ENCODE results near the gene TBC1D22A. TPM values are rescaled to one million over a fixed set of nuclear protein-coding genes. Genes with fewer than 3 reads are reported as not detected.

Gene TBC1D22A
- total RNA-seq, 1 donor from 2014 or later, result 34.1 TPM

DNA sequence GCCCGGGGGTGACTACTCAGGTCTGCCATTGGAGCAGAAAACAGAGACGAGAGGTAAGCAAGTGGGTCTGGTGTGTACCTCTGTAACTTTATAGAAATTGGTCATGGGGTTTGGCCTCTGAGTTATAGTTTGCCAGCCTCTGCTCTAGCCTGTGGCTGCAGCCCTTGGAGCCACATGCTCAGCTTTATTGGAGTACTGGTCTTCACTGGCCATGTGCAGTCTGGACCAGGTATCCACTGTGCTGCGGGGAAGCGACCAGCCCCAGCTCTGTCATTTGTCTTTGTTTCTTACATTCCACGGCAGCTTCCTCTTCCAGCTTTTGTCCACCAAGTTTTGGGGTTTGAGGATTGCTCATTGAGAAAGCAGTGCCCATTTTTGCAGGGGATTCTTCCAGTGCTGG lies 453.4 kb downstream of the TBC1D22A start:
- no peaks in the 10 kb centered on the region for H3K36me3 ChIP-seq
- H3K27ac ChIP-seq, result no peak overlapping the region
- no peak for DNase-seq
- no peaks in the 10 kb centered on the region for H3K27me3 ChIP-seq (ENCODE audit: low read depth)
- no peaks in the 10 kb centered on the region for H3K9me3 ChIP-seq
- H3K4me3 ChIP-seq, result no peak overlapping the region
- intact Hi-C loops (cut with DNase I), result no loop called here
- TF ChIP-seq, protein P1, sequence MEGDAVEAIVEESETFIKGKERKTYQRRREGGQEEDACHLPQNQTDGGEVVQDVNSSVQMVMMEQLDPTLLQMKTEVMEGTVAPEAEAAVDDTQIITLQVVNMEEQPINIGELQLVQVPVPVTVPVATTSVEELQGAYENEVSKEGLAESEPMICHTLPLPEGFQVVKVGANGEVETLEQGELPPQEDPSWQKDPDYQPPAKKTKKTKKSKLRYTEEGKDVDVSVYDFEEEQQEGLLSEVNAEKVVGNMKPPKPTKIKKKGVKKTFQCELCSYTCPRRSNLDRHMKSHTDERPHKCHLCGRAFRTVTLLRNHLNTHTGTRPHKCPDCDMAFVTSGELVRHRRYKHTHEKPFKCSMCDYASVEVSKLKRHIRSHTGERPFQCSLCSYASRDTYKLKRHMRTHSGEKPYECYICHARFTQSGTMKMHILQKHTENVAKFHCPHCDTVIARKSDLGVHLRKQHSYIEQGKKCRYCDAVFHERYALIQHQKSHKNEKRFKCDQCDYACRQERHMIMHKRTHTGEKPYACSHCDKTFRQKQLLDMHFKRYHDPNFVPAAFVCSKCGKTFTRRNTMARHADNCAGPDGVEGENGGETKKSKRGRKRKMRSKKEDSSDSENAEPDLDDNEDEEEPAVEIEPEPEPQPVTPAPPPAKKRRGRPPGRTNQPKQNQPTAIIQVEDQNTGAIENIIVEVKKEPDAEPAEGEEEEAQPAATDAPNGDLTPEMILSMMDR (IDR thresholded peaks at IDR 0.05), result no peak
- no peak for ATAC-seq
- H3K4me1 ChIP-seq, result no peaks in the 10 kb centered on the region

DNA sequence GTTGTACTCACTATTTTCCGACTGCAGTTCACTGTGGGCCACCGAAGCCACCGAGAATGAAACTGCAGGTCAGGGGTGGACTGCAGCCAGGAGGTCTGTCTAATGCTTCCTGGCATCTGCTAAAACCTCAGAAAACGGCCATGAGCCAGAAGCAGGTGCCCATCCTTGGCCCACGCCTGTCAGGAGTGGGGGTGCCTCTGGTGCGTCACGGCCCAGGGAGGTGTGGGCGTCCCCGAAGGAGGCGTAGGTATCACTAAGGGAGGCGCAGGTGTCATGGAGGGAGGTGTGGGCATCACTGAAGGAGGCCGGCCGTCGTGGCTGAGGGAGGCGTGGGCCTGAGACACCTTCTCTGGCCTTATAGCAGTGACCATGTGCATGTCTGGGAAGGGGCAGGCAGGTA lies 456.2 kb downstream of the TBC1D22A start:
- no peak for ATAC-seq
- no peak overlapping the region for H3K4me3 ChIP-seq
- intact Hi-C loops (cut with DNase I), result no loop called here
- TF ChIP-seq, protein P1 (IDR thresholded peaks at IDR 0.05), result no peak
- H3K36me3 ChIP-seq, result no peaks in the 10 kb centered on the region
- no peaks in the 10 kb centered on the region for H3K27me3 ChIP-seq (ENCODE audit: low read depth)
- H3K9me3 ChIP-seq, result no peaks in the 10 kb centered on the region
- no peaks in the 10 kb centered on the region for H3K4me1 ChIP-seq
- no peak overlapping the region for H3K27ac ChIP-seq
- no peak for DNase-seq

DNA sequence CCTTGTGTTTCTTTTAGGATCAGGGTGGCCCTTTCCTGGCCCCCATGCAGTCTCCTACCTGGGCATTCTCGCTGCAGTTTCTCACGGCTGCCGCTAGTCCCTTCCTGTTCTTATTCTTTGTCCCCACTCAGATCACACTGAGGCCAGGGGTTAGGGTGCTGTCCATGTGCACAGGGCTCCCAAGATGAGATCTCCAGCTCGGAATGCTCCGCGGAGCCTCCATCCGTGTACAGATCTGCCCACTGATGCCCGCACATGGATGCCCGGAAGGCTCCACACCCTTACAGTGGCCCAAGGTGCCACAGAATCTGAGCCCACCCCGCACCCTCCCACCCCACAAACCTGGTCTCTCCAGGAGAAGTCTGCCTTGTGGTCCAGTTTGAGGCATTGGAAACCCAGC lies 457.3 kb downstream of the TBC1D22A start:
- no peak overlapping the region for H3K27ac ChIP-seq
- no peaks in the 10 kb centered on the region for H3K9me3 ChIP-seq
- ATAC-seq (no peak), DNase-seq (no peak)
- H3K27me3 ChIP-seq (ENCODE audit: low read depth), result no peaks in the 10 kb centered on the region
- no peaks in the 10 kb centered on the region for H3K4me1 ChIP-seq
- intact Hi-C loops (cut with DNase I), result no loop called here
- no peak overlapping the region for H3K4me3 ChIP-seq
- TF ChIP-seq, protein P1 (IDR thresholded peaks at IDR 0.05), result no peak
- H3K36me3 ChIP-seq, result no peaks in the 10 kb centered on the region

DNA sequence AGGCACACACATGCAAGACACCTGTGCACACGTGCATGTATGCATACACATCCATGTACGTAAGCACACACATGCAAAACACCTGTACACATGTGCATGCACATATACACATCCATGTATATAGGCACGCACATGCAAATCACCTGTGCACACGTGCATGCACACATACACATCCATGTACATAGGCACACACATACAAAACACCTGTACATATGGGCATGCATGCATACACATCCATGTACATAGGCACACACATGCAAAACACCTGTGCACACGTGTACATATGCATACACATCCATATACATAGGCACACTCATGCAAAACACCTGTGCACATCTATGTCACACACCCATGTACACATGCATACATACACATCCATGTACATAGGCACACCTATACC lies 458.3 kb downstream of the TBC1D22A start:
- TF ChIP-seq, protein P1 (IDR thresholded peaks at IDR 0.05), result no peak
- intact Hi-C loops (cut with DNase I), result no loop called here
- no peak overlapping the region for H3K4me3 ChIP-seq
- no peak overlapping the region for H3K27ac ChIP-seq
- ATAC-seq (no peak), DNase-seq (no peak)
- H3K36me3 ChIP-seq, result no peaks in the 10 kb centered on the region
- no peaks in the 10 kb centered on the region for H3K9me3 ChIP-seq
- H3K4me1 ChIP-seq, result no peaks in the 10 kb centered on the region
- H3K27me3 ChIP-seq (ENCODE audit: low read depth), result no peaks in the 10 kb centered on the region

DNA sequence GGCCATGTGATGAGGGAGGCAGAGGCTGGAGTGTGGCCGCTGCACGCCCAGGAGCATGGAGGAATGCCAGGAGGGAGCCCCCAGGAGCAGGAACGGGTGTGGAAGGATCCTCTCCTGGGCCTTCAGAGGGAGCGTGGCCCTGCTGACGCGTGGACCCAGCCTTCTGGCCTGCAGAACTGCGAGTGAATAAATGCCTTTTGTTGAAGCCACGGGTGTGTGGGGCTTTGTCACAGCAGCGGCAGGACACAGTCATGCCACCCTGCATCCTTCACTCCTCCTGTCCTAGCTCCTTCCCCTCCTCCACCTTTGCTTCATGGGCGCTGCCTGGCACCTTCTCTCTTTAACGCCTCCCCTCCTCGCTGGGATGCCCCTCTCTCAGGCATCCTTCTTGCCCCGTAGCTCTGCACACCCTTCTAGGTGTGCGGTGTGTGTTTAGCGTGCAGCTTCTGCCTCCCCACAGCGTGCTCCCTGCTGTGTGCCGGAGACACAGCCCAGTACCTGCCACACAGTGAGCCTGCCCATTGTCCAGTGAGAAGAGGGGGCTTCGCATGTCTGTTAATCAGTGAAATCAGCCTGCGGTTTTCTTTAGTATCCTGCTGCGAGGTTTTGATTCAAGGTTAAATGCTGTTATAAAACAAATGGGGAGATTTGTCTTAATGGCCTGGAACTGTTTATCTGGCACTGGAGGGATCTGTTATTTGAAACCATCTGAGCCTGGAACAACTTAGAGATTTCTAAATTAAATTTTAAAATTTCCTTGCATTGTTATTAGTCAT lies 459.6 kb downstream of the TBC1D22A start:
- Histone ChIP-seq H3K4me1 (no peaks in the 10 kb centered on the region), H3K9me3 (no peaks in the 10 kb centered on the region), H3K4me3 (no peak overlapping the region), H3K27me3 (ENCODE audit: low read depth) (no peaks in the 10 kb centered on the region), H3K27ac (no peak overlapping the region), H3K36me3 (no peaks in the 10 kb centered on the region)
- ATAC-seq (no peak), DNase-seq (no peak)
- intact Hi-C loops (cut with DNase I), result no loop called here
- TF ChIP-seq, protein P1 (IDR thresholded peaks at IDR 0.05), result no peak

Other genes starting within 250 kb of the TBC1D22A start
- 51.8 TPM for gene CELSR1, start 225.0 kb upstream of the TBC1D22A start, total RNA-seq
- 58.1 TPM for gene GRAMD4, start 142.3 kb upstream of the TBC1D22A start, total RNA-seq
- gene CERK, start 24.4 kb upstream of the TBC1D22A start, total RNA-seq, result 26.1 TPM

All from lower lobe of right lung (tissue), 2 donors.